ENCODE results near the gene TM2D1.

- TF ChIP-seq GATA2 (IDR thresholded peaks at IDR 0.05; ENCODE audit: low read depth, low read length) (no peak), GATA3 (IDR thresholded peaks at IDR 0.05; ENCODE audit: low read depth, low read length) (no peak)
Observed at GRCh38 chr1:61631436-61631835, 93.5 kb downstream of the TM2D1 start.

All from SH-SY5Y (cell line).